Spleen (tissue), 7 donors: ENCODE results near the gene GDPD5.

Experiments used
- POLR2AphosphoS5 ChIP-seq, 3 donors: sonication (generic); formaldehyde crosslinking; IDR thresholded peaks; one replicate each; pipeline ENCODE4 v1.5.1; 2017; ENCODE audit warnings: antibody characterized with exemption in 3 of 3
- TF ChIP-seq, protein P1 (sequence below), 11 experiments: fragments of 200-600 bp in 7 of 11; fragments of 450-650 bp in 4 of 11; sonication (generic) in 4 of 11; IDR thresholded peaks in 8 of 11; conservative IDR thresholded peaks in 3 of 11; 1 replicate in 7 of 11; 2 replicates in 4 of 11; pipeline versions ENCODE4 v1.4.0 to v1.8.0; 2016 to 2021; ENCODE audit warnings: antibody characterized with exemption in 11 of 11, inconsistent platforms in 4 of 11, mild to moderate bottlenecking in 1 of 11
- donor health status: DM: no; HTN: no; CAD: no; lungs with moderate emphysema.
- donor health status: DM: no; HTN: no; CAD: no.
- donor health status: DM: no; HTN: no; CAD: no.

DNA sequence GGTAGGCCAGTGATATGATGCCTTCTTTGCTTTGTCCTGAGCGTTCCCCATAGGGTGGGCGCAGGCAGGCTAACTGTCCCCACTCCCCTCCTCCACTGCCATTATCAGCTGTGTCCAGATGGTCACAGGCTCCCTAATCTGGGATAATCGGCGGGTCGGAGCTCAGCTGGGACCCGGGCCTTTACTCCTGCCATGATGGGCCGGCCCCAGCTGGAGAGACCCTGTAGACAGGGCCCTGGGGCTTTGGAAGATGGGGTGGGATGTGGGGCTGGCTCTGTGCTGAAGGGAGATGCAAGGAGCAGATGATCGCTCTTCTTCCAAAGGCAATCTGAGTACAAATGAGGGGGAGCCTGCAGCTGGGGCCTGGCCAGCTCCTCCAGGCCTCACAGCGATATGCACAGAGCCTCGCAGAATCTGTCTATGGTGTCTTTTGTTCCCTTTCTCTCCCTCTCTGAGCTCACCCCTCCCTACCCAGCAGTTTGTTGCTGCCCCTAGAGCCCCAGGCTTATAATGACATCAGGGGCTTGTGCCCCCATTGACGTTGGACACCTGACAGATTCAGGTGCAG lies 104.6 kb downstream of the GDPD5 start:
- TF ChIP-seq, protein P1, sequence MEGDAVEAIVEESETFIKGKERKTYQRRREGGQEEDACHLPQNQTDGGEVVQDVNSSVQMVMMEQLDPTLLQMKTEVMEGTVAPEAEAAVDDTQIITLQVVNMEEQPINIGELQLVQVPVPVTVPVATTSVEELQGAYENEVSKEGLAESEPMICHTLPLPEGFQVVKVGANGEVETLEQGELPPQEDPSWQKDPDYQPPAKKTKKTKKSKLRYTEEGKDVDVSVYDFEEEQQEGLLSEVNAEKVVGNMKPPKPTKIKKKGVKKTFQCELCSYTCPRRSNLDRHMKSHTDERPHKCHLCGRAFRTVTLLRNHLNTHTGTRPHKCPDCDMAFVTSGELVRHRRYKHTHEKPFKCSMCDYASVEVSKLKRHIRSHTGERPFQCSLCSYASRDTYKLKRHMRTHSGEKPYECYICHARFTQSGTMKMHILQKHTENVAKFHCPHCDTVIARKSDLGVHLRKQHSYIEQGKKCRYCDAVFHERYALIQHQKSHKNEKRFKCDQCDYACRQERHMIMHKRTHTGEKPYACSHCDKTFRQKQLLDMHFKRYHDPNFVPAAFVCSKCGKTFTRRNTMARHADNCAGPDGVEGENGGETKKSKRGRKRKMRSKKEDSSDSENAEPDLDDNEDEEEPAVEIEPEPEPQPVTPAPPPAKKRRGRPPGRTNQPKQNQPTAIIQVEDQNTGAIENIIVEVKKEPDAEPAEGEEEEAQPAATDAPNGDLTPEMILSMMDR (IDR thresholded peaks at IDR 0.05 in 8 of 11, conservative IDR thresholded peaks at IDR 0.05 in 3 of 11) = no peak
- no peak for TF ChIP-seq POLR2AphosphoS5 (IDR thresholded peaks at IDR 0.05)
